ENCODE results near the gene THAP10. TPM values are rescaled to one million over a fixed set of nuclear protein-coding genes. Genes with fewer than 3 reads are reported as not detected.

THAP10 gene
- total and polyA plus RNA-seq, 9 of the 15 experiments (the other 6 are each of a cell fraction or from before 2014, with no cell fraction given), result 0.04 to 0.28 (median 0.09) TPM; not detected in 3

DNA sequence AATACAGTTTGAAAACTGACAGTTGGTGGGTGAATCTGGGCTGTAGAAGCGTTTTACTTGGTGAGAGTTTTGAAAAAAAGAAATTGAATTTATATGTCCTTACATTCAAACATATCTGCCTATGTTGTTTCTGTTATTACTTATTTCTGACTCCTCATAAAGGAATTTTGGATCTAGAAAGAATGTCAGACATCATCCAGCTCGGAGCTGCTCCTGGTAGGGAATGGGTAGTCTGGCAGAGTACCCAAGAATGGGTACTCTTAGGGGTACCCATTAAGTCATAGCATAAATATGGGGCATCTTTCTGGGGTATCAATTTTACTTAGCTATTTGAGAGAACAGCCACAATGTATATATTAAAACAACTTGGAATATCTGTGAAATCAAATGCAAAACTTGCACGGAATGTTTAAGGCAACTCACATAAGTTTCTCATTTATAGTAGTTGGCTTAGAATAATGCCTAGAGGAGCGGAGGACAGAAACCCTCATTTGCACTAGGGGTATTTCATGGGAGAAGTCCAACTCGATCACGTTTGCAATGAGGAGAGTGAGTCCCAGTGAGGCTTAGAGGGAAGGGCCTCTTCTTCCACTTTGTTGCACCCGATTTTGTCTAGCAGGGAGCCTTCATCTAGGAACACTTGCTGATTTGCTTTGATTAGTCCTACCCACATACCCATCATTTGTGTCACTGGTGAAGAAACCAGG, 35.9 kb downstream of the THAP10 start:
- H3K4me1 ChIP-seq (replicated peaks in 1 of 2; ENCODE audit: control insufficient read depth in 2 of 2, insufficient read depth in 2 of 2, low read length in 2 of 2), result no peaks in the 10 kb centered on the region; a peak in 1 of 5 replicates
- ChIA-PET POLR2A (no interaction called here), CTCF (ENCODE audit: low intra/inter-chr PET ratio) (no interaction called here)
- no peaks in the 10 kb centered on the region for H4K20me1 ChIP-seq (replicated peaks; ENCODE audit: control insufficient read depth, insufficient read depth, low read length)
- intact Hi-C loops (cut with micrococcal nuclease) (no loop called here), in situ Hi-C loops (cut with MboI) (no loop called here)
- no TSS peak for BruUV-seq (replicated peaks)
- H3K4me3 ChIP-seq, result no peak overlapping the region
- no peak overlapping the region for H3K9ac ChIP-seq (ENCODE audit: insufficient read depth in 1 of 2, low read depth in 2 of 2, low read length in 2 of 2)
- FAIRE-seq (no peak), DNase-seq (ENCODE audit: extremely low read depth in 1 of 4, low spot score in 3 of 4) (no peak), ATAC-seq (no peak)
- H3K4me2 ChIP-seq (ENCODE audit: insufficient read depth, low read length), result no peak overlapping the region
- H3K36me3 ChIP-seq (ENCODE audit: control insufficient read depth, insufficient read depth, low read length), result no peaks in the 10 kb centered on the region
- H3K27ac ChIP-seq (ENCODE audit: extremely low read depth, low read depth, low read length), result no peak overlapping the region
- no peaks in the 10 kb centered on the region for H3K9me1 ChIP-seq (ENCODE audit: control insufficient read depth, insufficient read depth, low read length)
- H3K27me3 ChIP-seq (ENCODE audit: control insufficient read depth in 2 of 2, insufficient read depth in 2 of 2, low read length in 2 of 2), result peaks cover 2 to 8% of the 10 kb centered on the region in 2 experiments; a peak in 3 of 5 replicates
- WGBS (ENCODE audit: insufficient coverage, low coverage, missing lambda C conversion rate), result 2% methylated on average over 7 of the region's 7 CpGs
- H3K9me3 ChIP-seq (replicated peaks; ENCODE audit: control insufficient read depth, insufficient read depth, low read depth, low read length), result no peaks in the 10 kb centered on the region
- H3K79me2 ChIP-seq (ENCODE audit: control insufficient read depth, insufficient read depth, low read length), result no peaks in the 10 kb centered on the region
- H2AFZ ChIP-seq (ENCODE audit: low read depth, low read length), result no peak overlapping the region
- TF ChIP-seq, protein P1, sequence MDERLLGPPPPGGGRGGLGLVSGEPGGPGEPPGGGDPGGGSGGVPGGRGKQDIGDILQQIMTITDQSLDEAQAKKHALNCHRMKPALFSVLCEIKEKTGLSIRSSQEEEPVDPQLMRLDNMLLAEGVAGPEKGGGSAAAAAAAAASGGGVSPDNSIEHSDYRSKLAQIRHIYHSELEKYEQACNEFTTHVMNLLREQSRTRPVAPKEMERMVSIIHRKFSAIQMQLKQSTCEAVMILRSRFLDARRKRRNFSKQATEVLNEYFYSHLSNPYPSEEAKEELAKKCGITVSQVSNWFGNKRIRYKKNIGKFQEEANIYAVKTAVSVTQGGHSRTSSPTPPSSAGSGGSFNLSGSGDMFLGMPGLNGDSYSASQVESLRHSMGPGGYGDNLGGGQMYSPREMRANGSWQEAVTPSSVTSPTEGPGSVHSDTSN (CRISPR knock-in tag; IDR thresholded peaks at IDR 0.05; ENCODE audit: low read depth), result no peak
- TF ChIP-seq, protein P1 (tag; conservative IDR thresholded peaks at IDR 0.05; ENCODE audit: low read depth), result no peak
- TF ChIP-seq, protein P2, sequence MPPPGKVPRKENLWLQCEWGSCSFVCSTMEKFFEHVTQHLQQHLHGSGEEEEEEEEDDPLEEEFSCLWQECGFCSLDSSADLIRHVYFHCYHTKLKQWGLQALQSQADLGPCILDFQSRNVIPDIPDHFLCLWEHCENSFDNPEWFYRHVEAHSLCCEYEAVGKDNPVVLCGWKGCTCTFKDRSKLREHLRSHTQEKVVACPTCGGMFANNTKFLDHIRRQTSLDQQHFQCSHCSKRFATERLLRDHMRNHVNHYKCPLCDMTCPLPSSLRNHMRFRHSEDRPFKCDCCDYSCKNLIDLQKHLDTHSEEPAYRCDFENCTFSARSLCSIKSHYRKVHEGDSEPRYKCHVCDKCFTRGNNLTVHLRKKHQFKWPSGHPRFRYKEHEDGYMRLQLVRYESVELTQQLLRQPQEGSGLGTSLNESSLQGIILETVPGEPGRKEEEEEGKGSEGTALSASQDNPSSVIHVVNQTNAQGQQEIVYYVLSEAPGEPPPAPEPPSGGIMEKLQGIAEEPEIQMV (tag; conservative IDR thresholded peaks at IDR 0.05; ENCODE audit: low read depth), result no peak
- TF ChIP-seq ETV5 (CRISPR knock-in tag; IDR thresholded peaks at IDR 0.05; ENCODE audit: low read depth), result no peak
- TF ChIP-seq ZNF778 (CRISPR knock-in tag; IDR thresholded peaks at IDR 0.05), result no peak
- TF ChIP-seq ZFPM2 (CRISPR knock-in tag; IDR thresholded peaks at IDR 0.05), result no peak
- TF ChIP-seq YBX1 (IDR thresholded peaks at IDR 0.05), result no peak
- TF ChIP-seq ZNF696 (CRISPR knock-in tag; conservative IDR thresholded peaks at IDR 0.05), result no peak
- TF ChIP-seq, protein P3, sequence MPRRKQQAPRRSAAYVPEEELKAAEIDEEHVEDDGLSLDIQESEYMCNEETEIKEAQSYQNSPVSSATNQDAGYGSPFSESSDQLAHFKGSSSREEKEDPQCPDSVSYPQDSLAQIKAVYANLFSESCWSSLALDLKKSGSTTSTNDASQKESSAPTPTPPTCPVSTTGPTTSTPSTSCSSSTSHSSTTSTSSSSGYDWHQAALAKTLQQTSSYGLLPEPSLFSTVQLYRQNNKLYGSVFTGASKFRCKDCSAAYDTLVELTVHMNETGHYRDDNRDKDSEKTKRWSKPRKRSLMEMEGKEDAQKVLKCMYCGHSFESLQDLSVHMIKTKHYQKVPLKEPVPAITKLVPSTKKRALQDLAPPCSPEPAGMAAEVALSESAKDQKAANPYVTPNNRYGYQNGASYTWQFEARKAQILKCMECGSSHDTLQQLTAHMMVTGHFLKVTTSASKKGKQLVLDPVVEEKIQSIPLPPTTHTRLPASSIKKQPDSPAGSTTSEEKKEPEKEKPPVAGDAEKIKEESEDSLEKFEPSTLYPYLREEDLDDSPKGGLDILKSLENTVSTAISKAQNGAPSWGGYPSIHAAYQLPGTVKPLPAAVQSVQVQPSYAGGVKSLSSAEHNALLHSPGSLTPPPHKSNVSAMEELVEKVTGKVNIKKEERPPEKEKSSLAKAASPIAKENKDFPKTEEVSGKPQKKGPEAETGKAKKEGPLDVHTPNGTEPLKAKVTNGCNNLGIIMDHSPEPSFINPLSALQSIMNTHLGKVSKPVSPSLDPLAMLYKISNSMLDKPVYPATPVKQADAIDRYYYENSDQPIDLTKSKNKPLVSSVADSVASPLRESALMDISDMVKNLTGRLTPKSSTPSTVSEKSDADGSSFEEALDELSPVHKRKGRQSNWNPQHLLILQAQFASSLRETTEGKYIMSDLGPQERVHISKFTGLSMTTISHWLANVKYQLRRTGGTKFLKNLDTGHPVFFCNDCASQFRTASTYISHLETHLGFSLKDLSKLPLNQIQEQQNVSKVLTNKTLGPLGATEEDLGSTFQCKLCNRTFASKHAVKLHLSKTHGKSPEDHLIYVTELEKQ (CRISPR knock-in tag; IDR thresholded peaks at IDR 0.05), result no peak
- no peak for TF ChIP-seq ZBTB7A (IDR thresholded peaks at IDR 0.05; ENCODE audit: borderline replicate concordance, control insufficient read depth, low read depth, low read length)
- TF ChIP-seq, protein P4, sequence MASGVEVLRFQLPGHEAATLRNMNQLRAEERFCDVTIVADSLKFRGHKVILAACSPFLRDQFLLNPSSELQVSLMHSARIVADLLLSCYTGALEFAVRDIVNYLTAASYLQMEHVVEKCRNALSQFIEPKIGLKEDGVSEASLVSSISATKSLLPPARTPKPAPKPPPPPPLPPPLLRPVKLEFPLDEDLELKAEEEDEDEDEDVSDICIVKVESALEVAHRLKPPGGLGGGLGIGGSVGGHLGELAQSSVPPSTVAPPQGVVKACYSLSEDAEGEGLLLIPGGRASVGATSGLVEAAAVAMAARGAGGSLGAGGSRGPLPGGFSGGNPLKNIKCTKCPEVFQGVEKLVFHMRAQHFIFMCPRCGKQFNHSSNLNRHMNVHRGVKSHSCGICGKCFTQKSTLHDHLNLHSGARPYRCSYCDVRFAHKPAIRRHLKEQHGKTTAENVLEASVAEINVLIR (CRISPR knock-in tag; IDR thresholded peaks at IDR 0.05), result no peak
- no peak for TF ChIP-seq TCF7 (IDR thresholded peaks at IDR 0.05; ENCODE audit: borderline replicate concordance)
- TF ChIP-seq DIDO1 (tag; IDR thresholded peaks at IDR 0.05; ENCODE audit: low read depth), result no peak
- no peak for TF ChIP-seq XRCC3 (IDR thresholded peaks at IDR 0.05)

Data from K562 (cell line).